OCI-M2 (cell line): ENCODE results near the gene LRP5.

Experiments used
- DNase-seq: peaks from one replicate; lab custom pipeline; 2025; ENCODE audit not compliant: unreplicated experiment; lab: John Stamatoyannopoulos, UW

LRP5 gene

DNA sequence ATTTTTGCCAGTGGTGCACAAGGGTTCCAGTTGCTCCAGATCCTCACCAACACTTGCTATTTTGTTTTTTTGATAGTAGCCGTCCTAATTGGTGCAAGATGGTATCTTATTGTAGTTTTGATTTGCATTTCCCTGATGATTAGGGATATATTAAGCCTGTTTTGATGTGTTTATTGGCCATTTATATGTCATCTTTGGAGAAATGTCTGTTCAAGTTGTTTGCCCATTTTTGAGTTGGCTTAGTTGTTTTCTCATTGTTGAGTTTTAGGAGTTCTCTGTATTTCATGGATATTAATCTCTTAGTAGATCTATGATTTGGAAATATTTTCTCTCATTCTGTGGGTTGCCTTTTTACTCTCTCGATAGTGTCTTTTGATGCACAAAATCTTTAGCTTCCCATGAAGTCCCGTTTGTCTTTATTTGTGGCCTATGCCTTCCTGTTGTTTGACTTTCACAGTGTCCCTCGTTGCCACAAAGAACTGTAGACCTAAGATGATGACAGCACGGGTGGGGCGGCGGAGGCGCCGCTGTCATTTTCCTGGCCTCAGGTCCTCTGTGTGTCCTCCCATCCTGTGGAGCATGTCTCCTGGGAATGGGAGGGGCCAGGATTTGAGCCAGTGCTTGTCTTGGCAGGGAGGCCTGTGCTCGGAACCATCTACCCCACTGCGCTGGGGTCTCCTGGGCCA, 33.5 kb downstream of the LRP5 start:
- DNase-seq: no peak

DNA sequence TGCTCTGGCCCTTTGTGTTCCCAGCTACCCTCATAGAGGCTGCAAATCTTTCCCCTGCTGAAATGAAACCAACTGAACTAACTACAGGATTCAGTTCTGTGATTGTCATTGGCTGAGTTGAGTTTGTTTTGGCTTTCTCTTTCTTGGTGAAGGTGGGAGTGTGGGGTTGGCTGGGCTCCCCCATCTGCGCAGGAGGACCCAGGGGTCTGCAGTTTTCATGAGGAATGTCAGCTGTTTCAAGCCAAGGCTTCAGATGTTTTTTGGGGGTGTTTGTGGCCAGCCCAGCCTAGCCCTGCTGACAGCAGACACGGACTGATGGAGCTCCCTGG, 34.0 kb downstream of the LRP5 start:
- DNase-seq: no peak

DNA sequence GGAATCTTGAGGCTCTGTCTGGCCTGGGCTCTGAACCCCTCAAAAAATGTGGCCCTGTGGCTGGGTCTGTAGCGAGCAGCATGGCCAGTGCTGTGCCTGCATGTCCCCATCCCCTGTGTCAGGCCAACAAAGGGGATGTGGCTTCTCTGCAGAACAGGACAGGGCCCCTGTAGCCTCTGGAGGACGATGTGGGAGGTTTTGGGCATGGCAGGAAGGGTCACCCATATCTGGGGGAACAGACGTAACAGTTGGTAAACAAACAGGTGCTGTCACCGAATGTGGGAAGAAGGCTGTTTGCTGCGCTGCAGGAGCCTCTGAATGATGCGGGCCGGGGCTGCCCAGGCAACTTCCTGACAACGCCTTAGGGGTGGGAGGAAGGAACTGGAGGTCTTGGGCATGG, 35.0 kb downstream of the LRP5 start:
- DNase-seq: no peak

DNA sequence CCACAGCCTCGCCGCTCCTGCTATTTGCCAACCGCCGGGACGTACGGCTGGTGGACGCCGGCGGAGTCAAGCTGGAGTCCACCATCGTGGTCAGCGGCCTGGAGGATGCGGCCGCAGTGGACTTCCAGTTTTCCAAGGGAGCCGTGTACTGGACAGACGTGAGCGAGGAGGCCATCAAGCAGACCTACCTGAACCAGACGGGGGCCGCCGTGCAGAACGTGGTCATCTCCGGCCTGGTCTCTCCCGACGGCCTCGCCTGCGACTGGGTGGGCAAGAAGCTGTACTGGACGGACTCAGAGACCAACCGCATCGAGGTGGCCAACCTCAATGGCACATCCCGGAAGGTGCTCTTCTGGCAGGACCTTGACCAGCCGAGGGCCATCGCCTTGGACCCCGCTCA, 35.5 kb downstream of the LRP5 start:
- no peak for DNase-seq

DNA sequence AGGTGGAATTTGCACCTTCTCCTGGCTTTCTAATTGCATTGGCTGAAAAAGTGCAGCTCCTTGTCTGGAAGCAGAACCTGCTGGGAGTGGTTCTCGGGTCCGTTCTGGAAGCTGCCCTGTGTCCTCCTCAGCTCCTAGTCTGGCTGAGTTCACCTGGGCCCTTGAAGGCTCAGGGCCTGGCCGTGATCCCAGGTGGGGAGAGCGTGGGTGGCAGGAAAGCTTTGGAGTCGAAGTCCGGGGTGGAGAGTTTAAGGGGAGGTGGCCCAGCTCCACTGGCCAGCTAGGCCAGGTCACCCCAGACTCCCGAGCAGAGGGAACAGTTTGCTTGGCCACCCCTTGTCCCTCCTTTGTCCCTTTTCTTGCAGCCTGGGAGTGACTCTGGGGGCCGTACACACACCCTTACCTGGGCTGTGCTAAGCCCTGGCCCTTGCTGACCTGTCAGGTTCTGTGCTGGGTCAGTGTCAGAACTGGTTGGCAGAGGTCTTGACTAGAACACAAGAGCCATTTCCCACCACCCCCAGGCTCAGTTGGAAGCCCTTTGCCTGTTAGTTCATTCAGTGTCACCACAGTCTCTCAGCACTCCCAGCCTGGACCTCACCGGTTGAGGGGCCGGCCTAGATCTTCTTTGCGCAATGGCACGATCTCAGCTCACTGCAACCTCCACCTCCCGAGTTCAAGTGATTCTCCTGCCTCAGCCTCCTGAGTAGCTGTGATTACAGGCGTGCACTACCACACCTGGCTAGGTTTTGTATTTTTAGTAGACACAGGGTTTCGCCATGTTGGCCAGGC, 37.3 kb downstream of the LRP5 start:
- DNase-seq: no peak

DNA sequence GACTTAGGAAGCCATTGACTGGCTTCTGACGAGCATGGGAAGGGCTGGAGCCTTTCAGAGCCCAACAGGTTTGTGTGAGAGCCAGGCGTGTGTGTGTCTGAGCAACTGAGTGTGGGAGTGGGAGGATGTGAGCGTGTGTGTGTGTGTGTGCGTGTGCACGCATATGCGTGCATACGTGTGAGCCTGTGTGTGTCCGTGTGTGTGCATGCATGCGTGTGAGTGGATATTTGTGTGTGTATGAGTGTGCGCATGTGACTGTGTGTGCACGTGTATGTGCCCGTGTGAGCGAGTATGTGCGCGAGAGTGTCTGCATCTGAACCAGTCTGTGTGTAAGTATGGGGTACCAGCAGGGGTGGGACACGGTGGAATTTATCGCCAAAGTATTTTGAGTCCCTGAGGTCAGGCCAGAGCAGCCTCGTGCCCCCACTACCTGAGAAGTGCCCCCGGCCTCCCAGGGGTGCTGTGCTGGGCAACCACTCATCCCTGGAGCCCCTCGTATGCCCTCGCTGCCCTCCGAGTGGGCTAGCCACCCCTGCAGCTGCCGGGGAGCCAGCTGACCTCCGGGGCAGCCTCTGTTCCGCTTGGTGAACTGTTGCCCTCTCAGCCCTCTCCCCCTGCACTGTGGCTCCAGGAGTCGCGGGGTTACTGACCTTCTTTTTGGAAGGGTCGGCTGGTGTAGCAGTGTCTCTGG, 38.5 kb downstream of the LRP5 start:
- DNase-seq: no peak

DNA sequence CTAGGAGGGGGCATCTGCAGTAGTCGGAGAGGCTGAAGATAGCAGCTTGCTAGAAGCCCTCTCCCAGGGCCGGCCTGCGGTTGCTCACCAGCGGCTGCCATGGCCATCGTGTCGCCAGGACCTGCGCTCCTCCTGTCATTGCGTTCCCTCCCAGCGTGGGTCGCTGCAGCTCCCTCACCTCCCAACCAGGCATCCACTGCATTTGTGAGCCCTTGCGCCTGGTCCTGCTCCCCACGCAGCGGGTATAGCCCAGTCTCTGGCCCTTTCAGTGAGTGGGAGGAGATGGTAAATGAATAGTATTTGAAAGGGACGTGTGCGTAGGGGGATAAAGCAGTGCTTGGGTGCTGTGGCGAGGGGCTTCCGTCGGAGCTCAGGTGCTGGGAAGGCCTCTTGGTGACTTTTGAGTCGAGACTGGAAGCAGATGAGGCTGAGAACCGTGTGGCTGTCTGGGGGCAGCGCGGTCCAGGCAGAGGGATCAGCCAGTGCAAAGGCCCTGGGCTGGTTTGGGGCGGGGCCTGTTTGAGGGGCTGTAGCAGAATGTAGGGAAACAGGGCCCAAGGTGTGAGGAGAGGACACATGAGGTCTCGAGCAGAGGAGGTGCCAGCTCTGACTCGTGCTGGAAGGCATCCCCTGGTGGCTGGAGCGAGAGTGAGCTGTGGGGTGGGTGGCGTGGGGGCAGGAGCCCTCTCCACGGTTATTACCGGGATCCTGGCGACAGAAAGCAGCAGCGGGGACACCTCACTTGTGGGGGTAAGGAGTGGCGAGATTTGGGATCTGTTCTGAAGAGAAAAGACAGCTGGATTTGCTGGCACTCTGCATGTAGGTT, 39.3 kb downstream of the LRP5 start:
- DNase-seq: no peak

DNA sequence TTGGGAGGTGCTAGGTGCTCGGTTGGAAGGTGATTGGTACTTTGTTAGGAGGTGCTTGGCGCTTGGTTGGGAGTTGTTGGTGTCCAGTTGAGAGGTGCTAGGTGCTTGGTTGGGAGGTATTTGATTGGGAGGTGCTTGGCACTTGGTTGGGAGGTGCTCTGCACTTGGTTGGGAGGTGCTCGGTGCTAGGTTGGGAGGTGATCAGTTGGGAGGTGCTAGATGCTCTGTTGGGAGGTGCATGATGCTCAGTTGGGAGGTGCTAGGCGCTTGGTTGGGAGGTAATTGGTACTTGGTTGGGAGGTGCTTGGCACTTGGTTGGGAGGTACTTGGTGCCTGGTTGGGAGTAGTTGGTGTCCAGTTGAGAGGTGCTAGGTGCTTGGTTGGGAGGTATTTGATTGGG, 40.2 kb downstream of the LRP5 start:
- no peak for DNase-seq

DNA sequence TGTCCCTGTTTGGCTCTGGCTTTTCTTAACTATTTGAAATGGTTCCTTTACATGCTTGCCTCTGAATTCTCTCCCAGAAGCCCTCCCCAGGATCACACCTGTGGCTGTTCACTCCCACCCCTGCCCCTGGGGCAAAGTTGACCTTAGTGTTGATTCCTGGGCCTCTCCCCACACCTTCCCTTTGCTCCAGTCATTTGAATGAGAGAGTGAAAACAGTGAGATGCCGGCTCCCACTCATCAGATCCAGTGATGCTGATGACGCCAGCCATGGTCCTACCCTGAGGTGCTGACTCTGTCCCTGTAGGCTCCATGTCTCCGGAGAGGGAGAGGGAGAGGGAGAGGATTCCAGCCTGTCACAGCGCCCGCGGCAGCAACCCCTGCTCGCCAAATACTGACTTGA, 40.7 kb downstream of the LRP5 start:
- DNase-seq: no peak

DNA sequence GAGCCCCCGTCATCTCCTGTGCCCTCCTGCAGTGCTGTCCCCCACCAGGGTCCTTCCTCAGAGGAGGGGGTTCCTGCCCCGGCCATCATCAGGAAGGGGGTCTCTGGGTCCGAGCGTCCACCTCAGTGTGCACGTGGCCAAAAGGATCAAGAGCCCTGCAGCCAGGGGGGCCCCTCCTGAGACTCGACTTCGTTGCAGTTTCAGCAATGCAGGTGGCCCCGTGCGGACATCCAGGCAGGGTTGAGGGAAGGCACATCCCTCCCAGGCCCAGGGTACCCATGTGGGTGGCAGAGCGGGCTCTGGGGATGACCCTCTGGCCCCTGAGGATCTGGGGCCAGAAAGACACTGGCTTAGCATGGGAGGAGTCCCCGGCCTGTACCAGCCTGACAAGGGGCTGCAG, 41.3 kb downstream of the LRP5 start:
- DNase-seq: no peak

DNA sequence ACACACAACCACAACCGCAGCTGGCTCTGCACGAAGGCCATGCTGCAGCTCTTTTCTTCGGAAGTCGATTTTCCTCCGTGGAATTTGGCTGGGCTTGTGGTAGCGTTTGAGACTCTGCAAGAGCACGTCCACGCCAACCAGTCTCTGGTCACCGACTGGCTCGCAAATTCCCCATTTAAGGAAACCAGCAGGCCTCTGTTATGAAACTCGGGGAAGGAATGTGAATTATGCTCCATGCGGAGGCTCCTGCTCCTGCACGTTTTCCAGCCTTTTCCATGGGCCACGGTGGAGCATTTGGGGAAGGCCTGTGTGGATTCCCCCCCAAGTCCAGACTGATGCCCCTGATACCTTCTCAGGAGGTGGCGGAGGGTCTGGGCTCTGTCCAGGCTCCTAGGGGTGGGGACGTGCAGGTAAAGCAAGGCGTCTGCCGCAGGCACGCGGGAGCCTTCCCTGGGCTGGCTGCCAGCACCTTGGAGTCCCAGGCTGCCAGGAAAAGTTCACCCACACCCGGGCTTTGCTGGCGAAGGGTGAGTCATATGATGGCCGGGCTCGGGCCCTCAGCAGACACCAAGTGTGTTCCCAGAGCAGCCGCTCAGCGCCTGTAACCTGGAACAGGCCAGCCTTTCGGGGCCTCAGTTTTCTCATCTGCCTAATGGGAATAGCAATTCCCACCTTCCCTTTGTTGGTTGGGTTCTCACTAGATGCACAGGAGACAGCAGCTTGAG, 41.9 kb downstream of the LRP5 start:
- DNase-seq: no peak

DNA sequence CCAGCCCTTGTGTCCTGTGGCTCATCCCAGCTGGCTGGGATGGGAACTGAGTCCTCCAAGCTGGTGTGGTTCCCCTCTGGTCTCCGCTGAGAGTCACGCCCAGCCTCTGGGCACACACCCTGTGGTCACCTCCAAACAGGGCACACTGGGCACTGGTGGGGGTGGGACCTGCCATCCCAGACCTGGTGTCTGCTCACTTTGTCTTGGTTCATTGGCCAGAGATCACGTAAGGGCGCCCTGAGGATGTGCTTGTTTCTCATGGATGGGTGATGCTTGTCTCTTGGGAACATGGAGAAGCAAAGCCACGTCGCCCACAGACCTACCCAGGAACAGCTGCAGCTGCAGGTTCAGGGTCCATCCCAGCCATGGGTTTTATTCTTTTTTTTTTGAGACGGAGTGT, 43.1 kb downstream of the LRP5 start:
- DNase-seq: no peak

DNA sequence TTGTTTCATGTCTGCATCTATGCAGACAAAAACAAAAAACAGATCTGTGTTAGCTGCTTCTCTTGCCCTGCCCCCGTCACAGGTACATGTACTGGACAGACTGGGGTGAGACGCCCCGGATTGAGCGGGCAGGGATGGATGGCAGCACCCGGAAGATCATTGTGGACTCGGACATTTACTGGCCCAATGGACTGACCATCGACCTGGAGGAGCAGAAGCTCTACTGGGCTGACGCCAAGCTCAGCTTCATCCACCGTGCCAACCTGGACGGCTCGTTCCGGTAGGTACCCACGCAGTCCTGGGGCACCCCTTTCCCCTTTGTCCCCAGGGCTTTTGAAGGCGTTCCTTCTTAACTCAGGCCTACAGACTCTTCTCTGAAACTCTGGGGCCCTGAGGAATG, 45.2 kb downstream of the LRP5 start:
- no peak for DNase-seq

DNA sequence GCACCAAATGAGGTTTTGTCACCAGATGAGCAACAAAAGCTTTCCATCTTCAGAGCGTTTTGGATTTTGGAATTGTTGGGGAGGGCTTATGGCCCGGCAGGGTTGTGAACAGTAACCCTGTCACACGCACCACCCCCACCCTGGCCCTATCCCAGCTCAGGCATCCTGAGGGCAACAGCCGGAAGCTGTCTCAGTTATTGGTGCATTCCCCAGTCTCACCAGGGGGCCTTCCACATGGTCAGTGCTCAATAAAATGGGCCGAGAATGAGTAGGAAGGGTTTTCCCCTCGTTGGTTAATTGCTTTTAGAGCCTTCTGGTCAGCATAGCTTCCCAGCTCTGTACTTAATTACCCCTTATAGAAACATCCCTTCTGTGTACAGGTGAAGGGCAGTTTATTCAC, 46.0 kb downstream of the LRP5 start:
- DNase-seq: no peak

DNA sequence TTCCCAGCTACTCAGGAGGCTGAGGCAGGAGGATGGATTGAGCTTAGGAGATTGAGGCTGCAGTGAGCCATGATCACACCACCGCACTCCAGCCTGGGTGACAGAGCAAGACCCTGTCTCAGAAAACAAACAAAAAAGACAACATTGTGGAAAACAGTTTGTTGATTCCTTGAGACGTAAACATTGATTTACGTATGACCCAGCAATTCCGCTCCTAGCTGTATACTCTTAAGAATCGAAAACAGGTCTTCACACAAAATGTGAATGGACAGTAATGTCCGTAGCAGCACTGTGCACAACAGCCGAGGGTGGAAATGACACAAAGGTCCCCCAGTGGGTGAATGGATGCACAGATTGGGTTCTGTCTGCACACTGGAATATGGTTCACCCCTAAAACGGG, 49.3 kb downstream of the LRP5 start:
- no peak for DNase-seq

DNA sequence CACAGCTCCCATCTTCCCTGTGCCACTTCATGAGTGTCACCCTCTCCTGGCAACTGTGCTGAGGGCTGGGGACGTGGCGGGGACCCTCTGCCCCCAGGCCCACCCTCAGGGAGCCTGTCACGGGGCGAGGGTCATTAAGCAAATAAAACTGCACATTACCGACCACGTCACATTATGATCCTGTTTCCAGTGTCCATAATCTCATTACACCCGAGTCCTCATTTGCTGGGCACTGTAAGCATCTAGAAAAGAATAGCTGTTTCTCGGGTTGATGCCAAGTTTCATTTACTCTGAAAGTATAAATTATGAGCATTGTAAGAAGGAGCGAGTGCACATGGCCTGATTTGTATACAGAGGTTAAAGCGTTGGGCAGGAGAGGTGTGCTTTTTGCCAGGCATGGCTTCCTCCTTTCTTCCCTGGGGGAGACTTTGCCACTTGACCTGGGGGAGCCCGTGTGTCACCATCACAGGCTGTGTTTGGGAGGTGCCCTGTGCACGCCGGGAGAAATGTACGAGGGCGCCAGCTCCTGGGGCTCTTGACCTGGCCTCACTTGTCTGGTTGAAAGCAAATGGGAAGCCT, 50.5 kb downstream of the LRP5 start:
- DNase-seq: no peak

DNA sequence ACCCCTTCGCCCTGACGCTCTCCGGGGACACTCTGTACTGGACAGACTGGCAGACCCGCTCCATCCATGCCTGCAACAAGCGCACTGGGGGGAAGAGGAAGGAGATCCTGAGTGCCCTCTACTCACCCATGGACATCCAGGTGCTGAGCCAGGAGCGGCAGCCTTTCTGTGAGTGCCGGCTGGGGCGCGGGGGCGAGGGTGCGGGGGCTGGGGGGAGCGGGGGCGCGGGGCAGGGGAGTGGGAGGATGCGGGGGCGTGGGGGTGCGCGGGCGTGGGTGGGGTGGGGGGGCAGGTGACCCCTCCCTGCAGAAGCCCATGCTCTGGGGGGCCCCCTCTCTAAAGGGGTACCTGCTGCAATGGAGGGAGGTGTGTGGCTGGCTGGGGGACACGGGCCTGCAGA, 51.4 kb downstream of the LRP5 start:
- DNase-seq: no peak

DNA sequence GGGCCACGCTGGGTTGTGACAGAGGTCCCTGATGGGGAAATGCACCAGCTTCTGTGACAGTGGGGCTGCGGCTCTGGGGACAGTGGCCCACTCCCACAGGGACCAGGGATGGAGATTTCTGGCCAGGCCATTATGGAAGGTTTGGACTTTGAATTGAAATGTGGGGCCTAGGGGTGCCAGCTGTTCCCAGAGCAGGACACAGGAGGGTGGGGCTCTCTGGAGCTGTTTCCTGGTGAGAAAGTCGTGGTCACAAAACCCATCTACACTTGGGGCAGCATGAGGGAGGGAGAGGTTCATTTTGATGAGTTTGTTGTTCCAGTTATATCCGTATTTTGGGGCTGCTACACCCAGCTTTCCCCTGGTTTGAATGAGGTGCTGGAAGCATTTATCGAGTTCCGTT, 52.2 kb downstream of the LRP5 start:
- no peak for DNase-seq

DNA sequence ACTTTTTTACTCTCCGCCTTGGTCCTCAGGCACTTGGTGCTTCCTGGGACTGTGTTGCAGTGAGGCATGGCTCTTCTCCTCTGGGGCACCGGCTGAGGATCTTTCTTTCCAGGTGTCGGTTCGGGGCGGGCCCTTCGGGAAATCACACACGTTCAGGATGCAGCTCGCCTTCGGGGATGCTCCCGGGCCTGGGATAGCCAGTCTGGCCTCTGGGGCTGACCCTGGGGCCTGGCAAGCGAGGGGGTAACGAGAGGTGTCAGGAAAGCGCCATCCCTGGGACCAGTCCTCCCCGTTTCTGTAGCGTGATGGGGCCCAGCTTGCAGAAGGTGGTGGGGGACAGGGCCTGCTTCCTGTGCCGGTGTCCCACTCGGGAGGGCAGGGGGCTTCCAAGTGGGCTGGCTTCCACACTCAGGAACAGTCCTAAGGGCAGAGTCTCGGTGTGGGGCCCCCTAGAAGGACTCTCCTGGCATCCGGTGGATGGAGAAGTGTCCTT, 53.6 kb downstream of the LRP5 start:
- no peak for DNase-seq

DNA sequence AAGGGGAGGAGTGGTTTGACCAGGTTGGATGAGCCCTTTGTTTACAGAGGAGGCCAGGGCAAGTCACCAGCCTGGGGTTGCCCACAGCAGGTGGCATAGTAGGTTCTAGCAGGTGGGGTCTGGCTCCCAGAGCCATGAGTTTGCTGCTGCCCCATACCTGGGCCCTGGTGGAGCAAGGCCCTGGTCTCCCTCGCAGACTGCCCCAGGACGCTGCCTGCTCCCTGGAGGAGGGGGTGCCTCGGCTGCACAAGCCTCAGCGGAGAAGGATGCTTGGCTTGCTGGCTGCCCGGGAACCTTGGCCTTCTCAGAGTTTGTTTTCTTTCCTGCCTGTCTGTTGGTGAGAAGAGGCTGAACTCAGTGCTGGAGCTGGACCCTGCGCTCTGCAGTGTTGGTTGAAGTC, 54.9 kb downstream of the LRP5 start:
- no peak for DNase-seq
